Colon (tissue), 2 donors: ENCODE measurements around the gene ZNF445.
"Not testable (repeated sequence)": the region's sequence is repeated elsewhere in the genome, so short reads cannot be mapped to it uniquely, and the experiment has no call there.

Source experiments
- FAIRE-seq: peaks from 2 replicates; lab custom pipeline; 2012; peaks lifted over from hg19 to GRCh38; lab: Jason Lieb, UNC
- donor health status: control.
- donor health status: control.

The ZNF445 gene

GRCh38 chr3:44476181-44476611 lies 1.3 kb downstream of the ZNF445 start:
- FAIRE-seq: no peak

DNA sequence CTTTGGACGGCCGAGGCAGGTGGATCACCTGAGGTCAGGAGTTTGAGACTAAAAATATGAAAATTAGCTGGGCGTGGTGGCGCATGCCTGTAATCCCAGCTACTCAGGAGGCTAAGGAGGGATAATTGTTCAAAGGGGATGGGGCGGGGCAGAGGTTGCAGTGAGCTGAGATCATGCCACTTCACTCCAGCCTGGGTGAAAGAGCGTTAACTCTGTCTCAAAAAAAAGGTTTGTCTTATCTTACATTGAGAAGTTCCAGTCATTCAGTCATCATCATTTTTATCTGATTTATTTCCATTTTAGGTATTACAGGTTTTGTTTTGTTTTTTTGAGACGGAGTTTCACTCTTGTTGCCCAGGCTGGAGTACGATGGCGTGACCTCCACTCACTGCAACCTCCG lies 2.6 kb downstream of the ZNF445 start:
- FAIRE-seq: not testable (repeated sequence)

DNA sequence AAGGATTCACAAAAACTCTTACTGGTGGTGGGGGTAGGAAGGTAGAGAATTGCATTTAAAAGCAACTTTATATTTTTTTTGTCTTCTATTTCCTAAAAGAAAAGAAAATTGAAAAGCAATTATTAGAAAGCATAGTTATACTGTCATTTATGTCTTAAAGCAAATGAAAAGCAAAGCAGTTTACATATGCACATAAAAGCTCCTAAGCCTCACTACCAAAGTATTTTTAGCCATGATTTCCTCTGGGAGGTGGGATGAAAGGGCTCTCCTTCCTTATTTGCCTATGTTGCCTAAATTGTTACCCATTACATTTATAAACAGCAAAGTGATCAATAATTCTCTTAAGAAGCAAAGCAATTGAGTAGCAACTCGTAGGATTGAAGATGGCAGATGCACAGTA lies 7.0 kb downstream of the ZNF445 start:
- FAIRE-seq: no peak

DNA sequence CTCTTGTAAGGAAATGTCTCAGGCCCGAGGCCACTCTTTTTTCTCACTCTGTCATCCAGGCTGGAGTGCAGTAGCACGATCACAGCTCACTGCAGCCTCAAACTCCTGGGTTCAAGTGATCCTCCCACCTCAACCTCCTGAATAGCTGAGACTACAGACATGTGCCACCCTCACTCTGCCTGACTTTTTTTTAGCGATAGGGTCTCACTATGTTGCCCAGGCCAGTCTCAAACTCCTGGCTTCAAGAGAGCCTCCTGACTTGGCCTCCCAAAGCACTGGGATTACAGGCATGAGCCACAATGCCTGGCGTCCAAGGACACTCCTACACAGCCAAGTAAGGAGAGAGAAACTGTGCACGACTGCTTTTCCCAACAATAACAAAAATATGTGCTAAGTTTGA lies 7.6 kb downstream of the ZNF445 start:
- no peak for FAIRE-seq

DNA sequence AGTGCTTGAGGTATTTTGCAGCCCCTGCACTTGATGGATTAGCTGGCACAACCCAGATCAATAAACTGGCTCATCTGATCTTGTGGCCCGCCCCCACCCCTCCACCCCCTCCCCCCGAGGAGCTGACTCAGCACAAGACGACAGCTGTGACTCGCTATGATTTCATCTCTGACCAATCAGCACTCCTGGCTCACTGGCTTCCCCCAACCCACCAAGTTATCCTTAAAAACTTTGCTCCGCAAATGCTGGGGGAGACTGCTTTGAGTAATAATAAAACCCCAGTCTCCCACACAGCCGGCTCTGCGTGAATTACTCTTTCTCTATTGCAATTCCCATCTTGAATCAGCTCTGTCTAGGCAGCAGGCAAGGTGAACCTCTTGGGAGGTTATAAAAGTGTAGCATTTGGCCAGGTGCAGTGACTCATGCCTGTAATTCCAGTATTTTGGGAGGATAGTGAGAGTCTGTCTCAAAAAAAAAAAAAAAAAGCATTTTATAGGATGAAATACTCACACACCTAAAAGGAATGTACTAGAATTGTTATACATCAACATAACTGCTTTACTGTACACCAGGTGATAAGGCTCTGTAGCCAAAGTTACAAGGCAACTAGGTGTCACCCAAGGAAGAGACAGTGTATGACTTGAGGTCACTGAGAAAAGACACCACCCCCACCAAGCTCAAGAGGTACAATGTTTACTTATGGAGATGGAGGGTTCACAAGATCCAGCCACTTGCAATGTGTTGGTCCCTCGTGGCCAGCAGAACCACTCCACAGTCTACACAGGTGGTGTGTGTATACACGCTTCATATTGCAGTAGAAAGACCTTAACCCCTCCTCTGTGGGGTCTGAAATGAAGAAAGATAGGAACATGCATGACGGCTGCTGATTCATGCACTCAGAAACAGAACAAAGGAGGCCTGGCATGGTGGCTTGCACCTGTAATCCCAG lies 8.6 kb downstream of the ZNF445 start:
- FAIRE-seq: no peak

GRCh38 chr3:44468099-44468537 lies 9.4 kb downstream of the ZNF445 start:
- not testable (repeated sequence) for FAIRE-seq

GRCh38 chr3:44467241-44467640 lies 10.2 kb downstream of the ZNF445 start:
- no peak for FAIRE-seq

GRCh38 chr3:44464920-44465319 lies 12.6 kb downstream of the ZNF445 start:
- not testable (repeated sequence) for FAIRE-seq

DNA sequence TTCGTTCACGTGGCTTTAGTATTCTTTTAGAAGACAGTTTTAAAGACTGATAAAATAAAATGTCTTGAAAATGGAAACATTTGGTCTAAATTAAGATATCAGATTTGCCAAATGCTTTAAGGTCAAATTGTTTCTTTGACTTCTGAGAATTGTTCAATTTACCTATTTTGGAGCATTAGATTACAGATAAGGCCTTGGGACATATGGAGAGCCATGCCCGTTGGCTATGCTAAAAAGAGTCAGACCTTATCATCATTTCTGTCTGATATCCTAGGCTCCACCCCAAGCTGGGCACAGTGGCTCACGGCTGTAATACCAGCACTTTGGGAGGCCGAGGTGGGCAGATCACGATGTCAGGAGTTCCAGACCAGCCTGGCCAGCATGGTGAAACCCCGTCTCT lies 13.0 kb downstream of the ZNF445 start:
- FAIRE-seq: no peak

- FAIRE-seq: not testable (repeated sequence)
Observed at GRCh38 chr3:44460050-44460449, 17.4 kb downstream of the ZNF445 start.

GRCh38 chr3:44455318-44455717 lies 22.2 kb downstream of the ZNF445 start:
- FAIRE-seq: no peak

- no peak for FAIRE-seq
Observed at GRCh38 chr3:44454258-44454657, 23.2 kb downstream of the ZNF445 start.

- FAIRE-seq: no peak
Observed at GRCh38 chr3:44451441-44451840, 26.0 kb downstream of the ZNF445 start.

GRCh38 chr3:44446929-44447328 lies 30.5 kb downstream of the ZNF445 start:
- no peak for FAIRE-seq

DNA sequence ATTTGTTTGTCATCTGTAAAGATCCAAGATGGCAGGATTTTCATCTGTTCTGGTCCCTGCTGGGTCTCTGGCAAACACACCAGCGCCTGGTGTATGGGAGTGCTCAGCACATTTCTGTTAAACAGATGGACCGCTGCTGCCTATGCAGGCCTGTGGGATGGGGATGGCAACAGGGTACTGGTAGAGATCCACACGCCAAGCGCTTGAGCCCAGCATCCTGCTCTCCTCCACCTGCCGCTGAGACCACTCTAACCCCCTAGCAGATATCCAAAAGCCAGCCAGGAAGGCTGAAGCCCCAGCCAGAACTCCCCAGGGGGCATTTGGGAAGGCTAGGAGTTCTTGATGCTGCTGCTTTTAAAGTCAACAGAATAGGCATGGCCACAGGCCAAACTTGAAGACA lies 31.7 kb downstream of the ZNF445 start:
- FAIRE-seq: no peak

- FAIRE-seq: no peak
Observed at GRCh38 chr3:44444896-44445691, 32.4 kb downstream of the ZNF445 start.

DNA sequence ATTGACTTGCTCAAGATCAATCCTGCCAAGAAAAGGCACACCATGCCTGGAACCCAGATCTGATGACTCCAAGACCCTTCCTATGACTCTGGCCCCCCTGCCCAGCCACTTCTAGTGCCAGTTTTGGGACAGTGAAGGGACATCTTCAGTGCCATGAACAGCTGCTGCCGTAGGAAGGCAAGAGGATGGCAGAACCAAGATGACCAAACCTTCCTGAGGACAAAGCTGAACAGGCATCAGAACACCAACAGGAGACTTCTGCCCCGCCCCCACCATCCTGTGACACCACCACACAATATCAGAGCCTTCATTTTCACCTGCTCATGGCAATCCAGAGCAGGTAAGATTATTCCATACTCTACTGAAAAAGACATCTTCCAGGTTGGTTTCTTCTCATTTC lies 33.0 kb downstream of the ZNF445 start:
- no peak for FAIRE-seq

DNA sequence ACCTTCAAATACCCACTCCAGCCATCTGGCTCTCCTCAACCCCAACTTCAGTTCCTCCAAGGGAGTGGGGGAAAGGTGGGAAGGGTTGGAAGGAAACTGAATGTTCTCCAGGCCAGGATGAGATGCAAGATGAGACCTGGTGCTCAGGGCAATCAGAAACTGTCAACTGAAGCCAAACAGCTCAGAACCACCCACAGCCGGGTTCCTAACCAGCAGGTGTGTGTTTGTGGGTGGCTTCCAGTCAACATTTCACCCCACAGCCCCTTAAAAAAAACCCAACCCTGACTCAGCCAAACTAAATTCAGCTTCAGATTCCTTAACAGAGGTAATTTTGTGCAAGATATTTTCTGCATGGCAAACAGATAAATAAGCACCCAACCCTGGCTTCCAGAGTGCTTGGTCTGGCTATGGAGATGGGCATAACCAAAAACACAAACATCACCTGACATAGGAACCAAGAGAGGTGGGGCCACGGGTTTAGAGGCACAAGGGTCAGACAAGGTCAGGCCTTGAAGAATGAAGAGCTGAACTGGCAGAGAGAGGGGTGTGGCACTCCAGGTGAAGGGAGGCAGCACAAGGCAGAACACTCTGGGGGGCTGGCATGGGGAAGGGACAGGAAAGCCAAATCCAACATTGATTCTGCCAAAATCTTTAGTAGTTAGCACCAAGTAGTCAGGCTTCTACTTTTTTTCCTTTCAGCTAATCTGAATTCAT lies 34.7 kb downstream of the ZNF445 start:
- FAIRE-seq: no peak

- FAIRE-seq: no peak
Observed at GRCh38 chr3:44439499-44440295, 37.8 kb downstream of the ZNF445 start.

DNA sequence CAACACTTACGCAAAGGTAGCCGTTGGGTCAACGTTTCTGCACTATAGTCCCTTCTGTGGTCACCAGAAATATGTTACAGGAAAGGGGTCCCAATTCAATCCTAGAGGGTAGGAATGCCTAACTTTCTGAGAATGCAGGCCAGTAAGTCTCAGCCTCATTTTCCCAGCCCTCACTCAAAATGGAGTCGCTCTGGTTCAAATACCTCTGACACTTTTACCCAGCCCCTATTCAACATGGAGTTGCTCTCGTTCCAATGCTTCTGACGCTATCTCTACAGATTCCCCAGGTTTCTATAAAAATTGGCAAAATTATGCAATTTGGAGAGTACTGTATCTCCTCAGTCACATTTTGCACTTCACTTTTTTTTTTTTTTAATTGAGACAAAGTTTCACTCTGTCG lies 39.7 kb downstream of the ZNF445 start:
- no peak for FAIRE-seq

GRCh38 chr3:44436181-44436580 lies 41.3 kb downstream of the ZNF445 start:
- no peak for FAIRE-seq
